Sigmoid colon (tissue), 7 donors: ENCODE data around the gene POLR1F. TPM values are rescaled to one million over a fixed set of nuclear protein-coding genes. Genes with fewer than 3 reads are reported as not detected.

Experiments
- DNase-seq: peaks from one replicate; pipeline ENCODE4 v3.0.0-alpha.2; 2019
- H3K27ac ChIP-seq, 4 donors: fragments of 200-600 bp; sonication (generic); one replicate each; pipeline ENCODE4 v1.5.1; 2016 to 2019; ENCODE audit warnings: mild to moderate bottlenecking in 1 of 4
- H3K27me3 ChIP-seq, 3 donors: fragments of 200-600 bp; sonication (generic); one replicate each; pipeline ENCODE4 v1.5.1; 2019; ENCODE audit warnings: mild to moderate bottlenecking in 1 of 3
- H3K36me3 ChIP-seq, 4 donors: fragments of 200-600 bp; sonication (generic); one replicate each; pipeline ENCODE4 v1.5.1; 2016 to 2019
- H3K4me1 ChIP-seq, 4 donors: fragments of 200-600 bp; sonication (generic); one replicate each; pipeline ENCODE4 v1.5.1; 2017 to 2019
- H3K4me3 ChIP-seq, 4 donors: fragments of 200-600 bp; sonication (generic); one replicate each; pipeline ENCODE4 v1.5.1; 2017 to 2019; ENCODE audit warnings: mild to moderate bottlenecking in 2 of 4, moderate library complexity in 1 of 4
- H3K9me3 ChIP-seq, 4 donors: fragments of 200-600 bp in 3 of 4; sonication (generic) in 3 of 4; one replicate each; pipeline versions ENCODE4 v1.5.1 to v1.6.1; 2013 to 2019
- CTCF ChIP-seq, 4 experiments: fragments of 450-650 bp in 3 of 4; fragments of 200-600 bp in 1 of 4; IDR thresholded peaks; one replicate each; pipeline ENCODE4 v1.5.1; 2016 to 2019; ENCODE audit warnings: antibody characterized with exemption in 4 of 4, mild to moderate bottlenecking in 3 of 4, moderate library complexity in 2 of 4
- EP300 ChIP-seq, 4 donors: sonication (generic); formaldehyde crosslinking; IDR thresholded peaks; one replicate each; pipeline ENCODE4 v1.6.1; 2017; ENCODE audit warnings: antibody characterized with exemption in 4 of 4
- POLR2A ChIP-seq, 2 donors: fragments of 450-650 bp; IDR thresholded peaks; one replicate each; pipeline ENCODE4 v1.6.1; 2016; ENCODE audit warnings: antibody characterized with exemption in 2 of 2, mild to moderate bottlenecking in 2 of 2, moderate library complexity in 2 of 2
- POLR2AphosphoS5 ChIP-seq, 4 donors: sonication (generic); formaldehyde crosslinking; IDR thresholded peaks; one replicate each; pipeline ENCODE4 v1.6.1; 2017; ENCODE audit warnings: antibody characterized with exemption in 4 of 4
- WGBS, 2 donors: extraction: QIAGEN DNeasy Blood & Tissue Kit; methylation state at CpG; one replicate each; pipeline ENCODE4 v1.1.7; 2013; 5-methylcytosine and 5-hydroxymethylcytosine counted together
- intact Hi-C: fragments of 100-400 bp; cut with DNase I; formaldehyde crosslinking; loops from one replicate; pipeline ENCODE4 v1.15.1; 2023
- polyA plus RNA-seq, 3 donors: library from polyadenylated mRNA; stranded (reverse); fragments of 200-250 nt; gene quantifications; one replicate each; pipeline ENCODE4 v1.2.3, GENCODE V29; 2013
- total RNA-seq, 4 donors: library from RNA; depleted of rRNA; stranded (reverse); fragments of >200 nt; gene quantifications; one replicate each; pipeline ENCODE4 v1.1.0, GENCODE V29; 2016
- donor health status: healthy with polysubstance abuse.
- donor health status: Bipolar disorder and iron deficiency.
- donor health status: healthy.

Gene POLR1F
- total and polyA plus RNA-seq, 7 donors: 4.2 to 15.6 (median 9.7) TPM

- H3K27me3 ChIP-seq: no peaks in the 10 kb centered on the region
- intact Hi-C loops: no loop called here
- no peak overlapping the region for H3K4me3 ChIP-seq
- TF ChIP-seq CTCF (IDR thresholded peaks at IDR 0.05) (peak; percentile 22 to 55 (median 32)), POLR2A (IDR thresholded peaks at IDR 0.05) (no peak)
- DNase-seq: no peak
- H3K4me1 ChIP-seq: no peaks in the 10 kb centered on the region
- H3K9me3 ChIP-seq: no peaks in the 10 kb centered on the region
- whole genome bisulfite sequencing, 2 donors: 28 to 36% methylated on average over 4 of the region's 4 CpGs
- no peaks in the 10 kb centered on the region for H3K36me3 ChIP-seq
- no peak overlapping the region for H3K27ac ChIP-seq
Observed at GRCh38 chr7:19747740-19748339, 39.0 kb upstream of the POLR1F start.

GRCh38 chr7:19744075-19744474 lies 35.2 kb upstream of the POLR1F start:
- no peak overlapping the region for H3K27ac ChIP-seq
- intact Hi-C loops: no loop called here
- DNase-seq: no peak
- H3K9me3 ChIP-seq: no peaks in the 10 kb centered on the region
- H3K36me3 ChIP-seq: no peaks in the 10 kb centered on the region
- H3K4me1 ChIP-seq: no peaks in the 10 kb centered on the region
- H3K4me3 ChIP-seq: no peak overlapping the region
- H3K27me3 ChIP-seq: no peaks in the 10 kb centered on the region
- WGBS, 2 donors: 10 to 45% methylated on average over 1 of the region's 1 CpG
- no peak for TF ChIP-seq POLR2A (IDR thresholded peaks at IDR 0.05)
- no peak for TF ChIP-seq CTCF (IDR thresholded peaks at IDR 0.05)
- TF ChIP-seq POLR2AphosphoS5 (IDR thresholded peaks at IDR 0.05): no peak
- TF ChIP-seq EP300 (IDR thresholded peaks at IDR 0.05): no peak

GRCh38 chr7:19728716-19729115 lies 19.9 kb upstream of the POLR1F start:
- Histone ChIP-seq H3K4me3 (no peak overlapping the region), H3K36me3 (no peaks in the 10 kb centered on the region), H3K9me3 (no peaks in the 10 kb centered on the region), H3K27me3 (no peaks in the 10 kb centered on the region), H3K4me1 (no peaks in the 10 kb centered on the region), H3K27ac (no peak overlapping the region)
- WGBS, 2 donors: 72 to 77% methylated on average over 3 of the region's 3 CpGs
- intact Hi-C loops: no loop called here
- TF ChIP-seq POLR2A (IDR thresholded peaks at IDR 0.05) (no peak), EP300 (IDR thresholded peaks at IDR 0.05) (no peak), CTCF (IDR thresholded peaks at IDR 0.05) (no peak), POLR2AphosphoS5 (IDR thresholded peaks at IDR 0.05) (no peak)
- no peak for DNase-seq

GRCh38 chr7:19725770-19726169 lies 16.9 kb upstream of the POLR1F start:
- Histone ChIP-seq H3K9me3 (no peaks in the 10 kb centered on the region), H3K36me3 (no peaks in the 10 kb centered on the region), H3K27ac (no peak overlapping the region), H3K4me3 (no peak overlapping the region), H3K27me3 (no peaks in the 10 kb centered on the region), H3K4me1 (no peaks in the 10 kb centered on the region)
- TF ChIP-seq POLR2A (IDR thresholded peaks at IDR 0.05) (no peak), POLR2AphosphoS5 (IDR thresholded peaks at IDR 0.05) (no peak), CTCF (IDR thresholded peaks at IDR 0.05) (no peak), EP300 (IDR thresholded peaks at IDR 0.05) (no peak)
- 62 to 86% methylated on average over 5 of the region's 5 CpGs for WGBS, 2 donors
- no peak for DNase-seq
- intact Hi-C loops: no loop called here

GRCh38 chr7:19715499-19715898 lies 6.7 kb upstream of the POLR1F start:
- no peak for DNase-seq
- Histone ChIP-seq H3K4me3 (no peak overlapping the region), H3K4me1 (no peaks in the 10 kb centered on the region), H3K27ac (no peak overlapping the region), H3K36me3 (no peaks in the 10 kb centered on the region), H3K27me3 (no peaks in the 10 kb centered on the region), H3K9me3 (no peaks in the 10 kb centered on the region)
- WGBS, 2 donors: 23 to 48% methylated on average over 1 of the region's 1 CpG
- intact Hi-C loops: no loop called here
- TF ChIP-seq POLR2A (IDR thresholded peaks at IDR 0.05) (no peak), EP300 (IDR thresholded peaks at IDR 0.05) (no peak), POLR2AphosphoS5 (IDR thresholded peaks at IDR 0.05) (no peak), CTCF (IDR thresholded peaks at IDR 0.05) (no peak)
